H1 (cell line): ENCODE measurements around the gene SAMMSON. TPM values are rescaled to one million over a fixed set of nuclear protein-coding genes. Genes with fewer than 3 reads are reported as not detected.

Experiments used
- CTCF ChIA-PET: fragments of 300-600 bp; sonication (Branson Sonifier 250); formaldehyde crosslinking; loops from one replicate; lab custom pipeline; 2021; ENCODE audit not compliant: partially characterized antibody; lab: Charles Lee
- POLR2A ChIA-PET: fragments of 300-600 bp; sonication (Branson Sonifier 250); formaldehyde crosslinking; loops from one replicate; lab custom pipeline; 2021; ENCODE audit warnings: inconsistent platforms; ENCODE audit not compliant: partially characterized antibody; lab: Charles Lee
- DNase-seq, 2 experiments: peaks; one replicate each; pipeline versions ENCODE4 v3.0.0 to v3.0.0-alpha.2; 2010 to 2022; ENCODE audit warnings: low spot score in 2 of 2, low read depth in 1 of 2, mixed read lengths in 1 of 2
- FAIRE-seq: peaks from 2 replicates; lab custom pipeline; 2011; peaks lifted over from hg19 to GRCh38; lab: Jason Lieb, UNC
- H2AFZ ChIP-seq: 2 replicates; pipeline ENCODE4 v1.8.1; 2012; ENCODE audit warnings: low read length, inconsistent platforms
- H2AK5ac ChIP-seq: 2 replicates; pipeline ENCODE4 v1.6.1; 2013; ENCODE audit warnings: low read depth, low read length
- H2BK120ac ChIP-seq: replicated peaks from 2 replicates; pipeline ENCODE3; 2013; ENCODE audit warnings: low read depth, low read length, inconsistent platforms
- H2BK12ac ChIP-seq: 2 replicates; pipeline ENCODE4 v1.6.1; 2013; ENCODE audit warnings: low read depth, low read length
- H2BK15ac ChIP-seq: 2 replicates; pipeline ENCODE4 v1.6.1; 2013; ENCODE audit warnings: low read length
- H2BK20ac ChIP-seq: 2 replicates; pipeline ENCODE4 v1.6.1; 2013; ENCODE audit warnings: low read length
- H2BK5ac ChIP-seq: 2 replicates; pipeline ENCODE4 v1.6.1; 2013; ENCODE audit warnings: low read depth, low read length
- H3K14ac ChIP-seq: 2 replicates; pipeline ENCODE4 v1.6.1; 2013; ENCODE audit warnings: inconsistent platforms; ENCODE audit not compliant: insufficient read length
- H3K18ac ChIP-seq: 2 replicates; pipeline ENCODE4 v1.6.1; 2013; ENCODE audit warnings: low read length; ENCODE audit errors: extremely low read depth
- H3K23ac ChIP-seq: 2 replicates; pipeline ENCODE4 v1.6.1; 2013; ENCODE audit warnings: inconsistent platforms; ENCODE audit not compliant: insufficient read length
- H3K23me2 ChIP-seq: 2 replicates; pipeline ENCODE4 v1.6.1; 2013; ENCODE audit warnings: low read depth, low read length
- H3K27ac ChIP-seq: 2 replicates; pipeline ENCODE4 v1.6.1; 2011; ENCODE audit warnings: low read depth, low read length, inconsistent platforms
- H3K27me3 ChIP-seq, 4 experiments: replicated peaks in 1 of 4; 1 replicate in 1 of 4; 2 replicates in 3 of 4; pipeline versions ENCODE4 v1.6.1 to v1.8.1; 2011 to 2013; ENCODE audit warnings: low read length in 3 of 4, mild to moderate bottlenecking in 3 of 4, inconsistent platforms in 2 of 4, mixed read lengths in 2 of 4, moderate library complexity in 1 of 4; ENCODE audit not compliant: control insufficient read depth in 3 of 4, insufficient read depth in 3 of 4; ENCODE audit errors: extremely low read depth in 1 of 4
- H3K36me3 ChIP-seq, 4 experiments: 2 replicates each; pipeline versions ENCODE4 v1.6.1 to v1.8.1; 2011 to 2013; ENCODE audit warnings: mild to moderate bottlenecking in 4 of 4, low read length in 3 of 4, moderate library complexity in 2 of 4, control low read depth in 1 of 4, inconsistent platforms in 1 of 4; ENCODE audit not compliant: insufficient read depth in 4 of 4, control insufficient read depth in 2 of 4
- H3K4ac ChIP-seq: replicated peaks from 2 replicates; pipeline ENCODE3; 2013; ENCODE audit warnings: low read length, low read depth, mixed read lengths, inconsistent platforms; ENCODE audit not compliant: insufficient read length
- H3K4me1 ChIP-seq, 4 experiments: replicated peaks in 1 of 4; 1 replicate in 1 of 4; 2 replicates in 3 of 4; pipeline versions ENCODE4 v1.6.1 to v1.8.1; 2011 to 2013; ENCODE audit warnings: low read length in 3 of 4, inconsistent platforms in 2 of 4, mixed read lengths in 1 of 4; ENCODE audit not compliant: insufficient read depth in 4 of 4, control insufficient read depth in 3 of 4
- H3K4me2 ChIP-seq, 2 experiments: 2 replicates each; pipeline versions ENCODE4 v1.6.1 to v1.8.1; 2011 to 2013; ENCODE audit warnings: low read depth in 2 of 2, low read length in 2 of 2, control low read depth in 1 of 2, inconsistent platforms in 1 of 2, mild to moderate bottlenecking in 1 of 2; ENCODE audit not compliant: insufficient read depth in 1 of 2
- H3K4me3 ChIP-seq, 4 experiments: fragments of 200-600, 300-600 bp in 1 of 4; sonication (generic), shearing (Covaris generic), sonication (Bioruptor Twin) in 1 of 4; 2 replicates each; pipeline versions ENCODE4 v1.5.1 to v1.8.1; 2011 to 2016; ENCODE audit warnings: low read length in 4 of 4, low read depth in 3 of 4, control low read depth in 2 of 4, inconsistent platforms in 2 of 4, mild to moderate bottlenecking in 2 of 4, mixed read lengths in 1 of 4, moderate library complexity in 1 of 4; ENCODE audit not compliant: insufficient read depth in 2 of 4; ENCODE audit errors: extremely low read depth in 1 of 4
- H3K56ac ChIP-seq: replicated peaks from 2 replicates; pipeline ENCODE3; 2013; ENCODE audit warnings: low read depth, mild to moderate bottlenecking, mixed read lengths, low read length, inconsistent platforms; ENCODE audit not compliant: insufficient read length
- H3K79me1 ChIP-seq: 2 replicates; pipeline ENCODE4 v1.6.1; 2013; ENCODE audit warnings: low read depth, low read length, control low read depth
- H3K79me2 ChIP-seq, 2 experiments: 2 replicates each; pipeline versions ENCODE4 v1.6.1 to v1.8.1; 2012 to 2013; ENCODE audit warnings: low read length in 2 of 2, mild to moderate bottlenecking in 2 of 2, inconsistent platforms in 1 of 2; ENCODE audit not compliant: insufficient read depth in 2 of 2, control insufficient read depth in 1 of 2
- H3K9ac ChIP-seq, 4 experiments: replicated peaks in 1 of 4; 1 replicate in 1 of 4; 2 replicates in 3 of 4; pipeline versions ENCODE4 v1.6.1 to v1.8.1; 2011 to 2013; ENCODE audit warnings: low read depth in 3 of 4, low read length in 3 of 4, control low read depth in 2 of 4, mild to moderate bottlenecking in 2 of 4, moderate library complexity in 2 of 4, inconsistent platforms in 1 of 4; ENCODE audit errors: extremely low read depth in 1 of 4
- H3K9me3 ChIP-seq, 2 experiments: 2 replicates each; pipeline versions ENCODE4 v1.6.1 to v1.8.1; 2012 to 2013; ENCODE audit warnings: mild to moderate bottlenecking in 2 of 2, moderate library complexity in 2 of 2, control low read depth in 1 of 2, inconsistent platforms in 1 of 2, low read depth in 1 of 2, low read length in 1 of 2, mixed read lengths in 1 of 2; ENCODE audit not compliant: insufficient read depth in 2 of 2
- H4K20me1 ChIP-seq, 2 experiments: replicated peaks in 1 of 2; 2 replicates each; pipeline versions ENCODE3 to v1.8.1; 2011 to 2013; ENCODE audit warnings: inconsistent platforms in 2 of 2, low read length in 2 of 2, mild to moderate bottlenecking in 1 of 2; ENCODE audit not compliant: insufficient read depth in 2 of 2, control insufficient read depth in 1 of 2
- H4K5ac ChIP-seq: 2 replicates; pipeline ENCODE4 v1.6.1; 2013; ENCODE audit warnings: low read length, low read depth, mixed read lengths, inconsistent platforms; ENCODE audit not compliant: insufficient read length
- H4K8ac ChIP-seq: 2 replicates; pipeline ENCODE4 v1.8.0; 2013; ENCODE audit warnings: mild to moderate bottlenecking, moderate library complexity, low read length, inconsistent platforms; ENCODE audit not compliant: insufficient read depth; ENCODE audit errors: extremely low read depth
- H4K91ac ChIP-seq: replicated peaks from 2 replicates; pipeline ENCODE3; 2013; ENCODE audit warnings: low read length, mixed read lengths, inconsistent platforms; ENCODE audit not compliant: insufficient read length
- CHD1 ChIP-seq: IDR thresholded peaks from 2 replicates; pipeline ENCODE4 v1.6.1; 2012; ENCODE audit warnings: low read depth, low read length, improper control_type of control experiment
- polyA plus RNA-seq, 7 experiments: library from polyadenylated mRNA; depleted of rRNA in 3 of 7; stranded (reverse) in 5 of 7; unstranded in 2 of 7; fragments of >200 nt in 5 of 7; fragments of 200-250 nt in 2 of 7; gene quantifications; 1 replicate in 5 of 7; 2 replicates in 1 of 7; 4 replicates in 1 of 7; pipeline versions ENCODE4 v1.2.1 to v1.2.3, GENCODE V29; 2011 to 2013; ENCODE audit warnings: missing spikeins in 2 of 7, mixed read lengths in 2 of 7
- total RNA-seq: library from RNA; stranded (reverse); fragmentation: NEBNext Ultra II Directional; extraction: Animal tissue kit (Norgen Biotek cat#: 25700); gene quantifications from 2 replicates; pipeline ENCODE4 v1.2.1, GENCODE V29; 2021

SAMMSON gene
- total and polyA plus RNA-seq, 2 of the 8 experiments (the other 6 are each of a cell fraction or from before 2014, with no cell fraction given): not detected

DNA sequence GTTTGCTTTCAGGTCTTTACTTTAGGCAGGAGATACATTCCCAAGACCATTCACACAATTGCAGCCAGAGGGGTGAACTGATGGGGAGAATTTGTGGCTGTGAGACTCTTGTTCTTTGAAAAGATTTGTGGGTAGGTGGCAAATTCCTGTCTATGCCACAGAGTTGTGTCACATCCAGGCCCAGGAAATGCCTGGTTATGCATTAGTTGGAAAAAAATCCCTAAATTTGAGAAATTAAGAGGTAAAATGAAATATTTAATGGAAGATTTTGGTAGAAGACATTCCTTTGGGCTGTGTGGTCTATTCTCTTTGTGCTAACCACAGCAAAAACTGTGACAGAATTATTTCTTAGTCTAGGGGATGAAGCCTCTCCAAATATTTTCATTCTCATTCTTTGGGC, 28.8 kb downstream of the SAMMSON start:
- Histone ChIP-seq H2BK15ac (no peak overlapping the region), H3K9ac (no peak overlapping the region), H3K56ac (no peak overlapping the region), H3K4me1 (no peaks in the 10 kb centered on the region), H4K5ac (no peak overlapping the region), H4K8ac (no peak overlapping the region), H2AK5ac (no peak overlapping the region), H3K4ac (no peak overlapping the region), H4K91ac (no peak overlapping the region), H2BK5ac (no peak overlapping the region), H3K14ac (no peak overlapping the region), H4K20me1 (no peaks in the 10 kb centered on the region), H3K9me3 (no peaks in the 10 kb centered on the region), H3K79me1 (no peaks in the 10 kb centered on the region), H3K23me2 (no peaks in the 10 kb centered on the region; the same call in 1 of the 2 replicates), H3K4me2 (no peak overlapping the region), H3K36me3 (no peaks in the 10 kb centered on the region), H2BK120ac (no peak overlapping the region), H2BK12ac (no peak overlapping the region), H3K4me3 (no peak overlapping the region), H3K27me3 (no peaks in the 10 kb centered on the region), H3K79me2 (no peaks in the 10 kb centered on the region), H3K27ac (no peak overlapping the region), H2BK20ac (no peak overlapping the region), H3K23ac (no peak overlapping the region), H2AFZ (no peak overlapping the region), H3K18ac (no peak overlapping the region)
- DNase-seq (no peak), FAIRE-seq (no peak)
- ChIA-PET POLR2A (no interaction called here), CTCF (interaction anchor here (0.7 kb wide), 1 partner anchor 15 kb away, joined by 4 read pairs; no protein-coding TSS in a partner anchor)
- no peak for TF ChIP-seq CHD1
